ENCODE measurements around the gene CCSER1.

DNA sequence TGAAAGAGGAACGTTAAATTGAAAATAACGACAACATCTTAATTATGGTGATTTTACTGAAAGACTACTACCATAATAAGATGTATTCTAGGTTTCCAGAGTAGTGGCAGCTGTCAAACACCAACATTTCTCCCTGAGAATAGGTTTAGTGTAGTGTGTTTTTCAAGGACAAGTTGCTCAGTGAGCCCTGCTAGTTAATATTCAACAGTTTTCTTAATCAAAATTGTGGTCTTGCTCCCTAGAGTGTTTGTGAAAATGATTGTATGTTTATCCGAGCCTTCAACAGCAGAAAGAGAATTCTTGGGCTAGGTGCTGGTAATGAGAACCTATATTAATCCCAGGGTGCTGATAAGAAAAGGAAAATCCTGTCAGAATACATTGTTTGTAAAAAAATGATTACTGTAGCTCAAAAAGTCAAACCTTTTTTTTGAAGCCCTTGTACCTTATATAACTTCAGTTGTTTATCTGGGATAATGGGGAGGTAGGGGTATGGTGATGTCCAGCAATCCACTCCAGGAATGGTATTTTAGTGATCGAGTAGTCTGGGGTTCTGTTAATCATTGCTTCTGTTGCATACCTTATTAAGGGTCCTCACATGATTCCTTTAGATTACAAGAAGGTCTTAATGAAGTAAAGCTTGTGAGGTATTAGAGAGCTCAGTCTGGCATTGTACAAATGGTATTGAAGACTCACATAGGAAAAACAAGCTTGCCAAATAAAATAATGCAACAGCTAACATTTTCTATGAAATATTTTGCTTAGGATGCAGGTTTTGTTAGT lies 110.7 kb downstream of the CCSER1 start:
- TF ChIP-seq, protein P1, sequence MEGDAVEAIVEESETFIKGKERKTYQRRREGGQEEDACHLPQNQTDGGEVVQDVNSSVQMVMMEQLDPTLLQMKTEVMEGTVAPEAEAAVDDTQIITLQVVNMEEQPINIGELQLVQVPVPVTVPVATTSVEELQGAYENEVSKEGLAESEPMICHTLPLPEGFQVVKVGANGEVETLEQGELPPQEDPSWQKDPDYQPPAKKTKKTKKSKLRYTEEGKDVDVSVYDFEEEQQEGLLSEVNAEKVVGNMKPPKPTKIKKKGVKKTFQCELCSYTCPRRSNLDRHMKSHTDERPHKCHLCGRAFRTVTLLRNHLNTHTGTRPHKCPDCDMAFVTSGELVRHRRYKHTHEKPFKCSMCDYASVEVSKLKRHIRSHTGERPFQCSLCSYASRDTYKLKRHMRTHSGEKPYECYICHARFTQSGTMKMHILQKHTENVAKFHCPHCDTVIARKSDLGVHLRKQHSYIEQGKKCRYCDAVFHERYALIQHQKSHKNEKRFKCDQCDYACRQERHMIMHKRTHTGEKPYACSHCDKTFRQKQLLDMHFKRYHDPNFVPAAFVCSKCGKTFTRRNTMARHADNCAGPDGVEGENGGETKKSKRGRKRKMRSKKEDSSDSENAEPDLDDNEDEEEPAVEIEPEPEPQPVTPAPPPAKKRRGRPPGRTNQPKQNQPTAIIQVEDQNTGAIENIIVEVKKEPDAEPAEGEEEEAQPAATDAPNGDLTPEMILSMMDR (IDR thresholded peaks at IDR 0.05): no peak
- TF ChIP-seq POLR2A (IDR thresholded peaks at IDR 0.05) (no peak), POLR2AphosphoS5 (IDR thresholded peaks at IDR 0.05) (no peak), EP300 (IDR thresholded peaks at IDR 0.05) (no peak)

Measured in upper lobe of left lung (tissue), 4 donors.